Esophagus squamous epithelium (tissue), 5 donors: ENCODE measurements around the gene GLRX3. TPM values are rescaled to one million over a fixed set of nuclear protein-coding genes. Genes with fewer than 3 reads are reported as not detected.

ENCODE experiments used
- DNase-seq: peaks from one replicate; lab custom pipeline; 2025; lab: John Stamatoyannopoulos, UW
- H3K27ac ChIP-seq, 4 donors: fragments of 200-600 bp; sonication (generic); one replicate each; pipeline ENCODE4 v1.5.1; 2016 to 2019; ENCODE audit warnings: mild to moderate bottlenecking in 1 of 4
- H3K27me3 ChIP-seq, 4 donors: fragments of 200-600 bp; sonication (generic); 1 replicate in 3 of 4; 2 replicates in 1 of 4; pipeline versions ENCODE4 v1.5.1 to v1.6.0; 2017 to 2021; ENCODE audit warnings: antibody characterized with exemption in 1 of 4
- H3K36me3 ChIP-seq, 3 donors: fragments of 200-600 bp; sonication (generic); one replicate each; pipeline ENCODE4 v1.5.1; 2016 to 2019
- H3K4me1 ChIP-seq, 3 donors: fragments of 200-600 bp; sonication (generic); one replicate each; pipeline ENCODE4 v1.5.1; 2017 to 2019
- H3K4me3 ChIP-seq, 4 donors: fragments of 200-600 bp; sonication (generic); 1 replicate in 3 of 4; 2 replicates in 1 of 4; pipeline ENCODE4 v1.5.1; 2016 to 2019; ENCODE audit warnings: mild to moderate bottlenecking in 2 of 4, moderate library complexity in 1 of 4
- H3K9me3 ChIP-seq, 3 donors: fragments of 200-600 bp; sonication (generic); one replicate each; pipeline ENCODE4 v1.5.1; 2016 to 2019
- POLR2A ChIP-seq, 4 donors: fragments of 450-650 bp; IDR thresholded peaks; one replicate each; pipeline ENCODE4 v1.6.1; 2017; ENCODE audit warnings: antibody characterized with exemption in 4 of 4, mild to moderate bottlenecking in 4 of 4, moderate library complexity in 3 of 4
- WGBS, 2 donors: methylation state at CpG; one replicate each; pipeline ENCODE4 v1.1.5; 2018; 5-methylcytosine and 5-hydroxymethylcytosine counted together
- intact Hi-C: fragments of 100-400 bp; cut with DNase I; formaldehyde crosslinking; loops from one replicate; pipeline ENCODE4 v1.15.0; 2022
- total RNA-seq, 4 donors: library from RNA; depleted of rRNA; stranded (reverse); fragments of >200 nt; gene quantifications; one replicate each; pipeline ENCODE4 v1.1.0, GENCODE V29; 2016
- TF ChIP-seq, protein P1 (sequence below), 6 experiments: fragments of 450-650 bp in 4 of 6; fragments of 200-600 bp in 2 of 6; sonication (generic) in 2 of 6; IDR thresholded peaks; one replicate each; pipeline ENCODE4 v1.5.1; 2016 to 2019; ENCODE audit warnings: antibody characterized with exemption in 6 of 6, mild to moderate bottlenecking in 4 of 6, moderate library complexity in 4 of 6
- donor health status: DM: yes; HTN: yes; CAD: no.

Gene GLRX3
- total RNA-seq, 4 donors from 2014 or later: 48.5 to 115 (median 81.8) TPM

DNA sequence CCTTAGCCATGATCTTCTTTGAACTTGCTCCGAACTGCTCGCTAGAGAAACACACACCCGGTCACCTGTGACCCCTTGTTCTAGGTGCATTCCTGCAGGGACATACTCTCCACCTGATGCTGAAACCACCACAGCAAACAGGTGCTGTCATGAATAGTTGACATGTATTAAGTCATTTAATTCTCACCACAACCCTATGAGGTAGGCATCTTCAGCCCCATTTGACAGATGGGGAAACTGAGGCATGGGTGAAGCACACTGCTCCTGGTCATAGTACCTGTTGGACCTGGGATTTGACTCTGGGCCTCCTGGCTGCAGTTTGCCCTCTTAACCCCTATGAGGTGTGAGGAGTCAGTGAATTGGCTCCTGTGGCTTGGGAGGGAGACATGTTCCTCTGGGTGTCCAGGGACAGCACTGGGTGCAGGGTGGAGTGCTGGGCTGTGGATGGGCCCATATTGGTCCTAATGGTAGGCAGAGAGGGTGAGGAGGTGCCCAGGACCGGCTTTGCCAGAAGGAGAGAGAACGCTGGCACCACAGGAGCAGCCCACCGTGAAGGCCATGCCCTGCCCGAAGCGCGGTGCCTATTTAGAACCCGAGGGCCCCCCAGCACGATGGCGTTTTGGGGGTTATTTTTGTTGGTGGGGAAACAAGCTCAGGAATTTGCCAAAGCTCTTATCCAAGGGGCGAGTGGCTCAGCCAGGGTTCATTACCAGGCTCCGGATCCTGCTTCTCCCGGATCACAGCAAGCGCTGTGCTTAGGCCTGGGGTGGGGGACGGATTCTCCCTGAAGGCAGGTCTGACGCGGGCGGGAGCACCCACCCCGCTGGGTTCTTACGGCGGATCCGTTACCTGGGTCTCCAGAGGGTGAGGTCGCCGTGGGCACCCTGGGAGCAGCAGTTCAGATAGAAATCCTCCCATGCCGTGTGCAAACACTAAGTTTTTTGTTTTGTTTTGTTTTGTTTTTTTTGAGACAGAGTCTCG, 52.3 kb downstream of the GLRX3 start:
- DNase-seq: no peak

DNA sequence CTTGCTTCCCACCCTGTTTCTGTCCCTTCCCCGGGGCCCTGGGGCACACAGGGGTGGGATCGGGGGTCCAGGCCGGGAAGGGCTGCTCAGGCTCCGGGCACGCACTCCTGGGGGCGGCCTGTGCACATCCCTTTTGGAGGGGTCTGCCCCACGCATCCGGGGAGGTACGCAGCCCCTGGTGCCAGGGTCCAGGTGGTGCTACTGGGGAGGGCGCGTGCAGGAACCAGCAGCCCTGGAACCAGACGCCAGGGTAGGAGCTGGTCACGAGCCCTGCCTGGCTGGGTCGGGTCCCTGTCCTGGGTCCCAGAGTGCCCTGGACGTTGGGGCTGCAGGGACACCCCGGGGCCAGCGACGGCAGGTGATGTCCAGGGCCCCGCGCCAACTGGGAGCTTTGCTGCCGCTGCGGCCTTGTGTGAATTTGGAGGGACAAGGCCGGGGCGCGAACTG, 53.4 kb downstream of the GLRX3 start:
- H3K36me3 ChIP-seq: peaks cover 0 to 38% (median 9%) of the 10 kb centered on the region in 3 donors
- H3K27ac ChIP-seq: no peak overlapping the region
- DNase-seq: no peak
- intact Hi-C loops: loop anchor here (10.0 kb wide), 1 partner anchor 1685 kb away; no protein-coding TSS in a partner anchor
- H3K27me3 ChIP-seq: peaks cover 0 to 8% (median 0%) of the 10 kb centered on the region in 4 donors
- no peak for TF ChIP-seq POLR2A (IDR thresholded peaks at IDR 0.05)
- TF ChIP-seq, protein P1, sequence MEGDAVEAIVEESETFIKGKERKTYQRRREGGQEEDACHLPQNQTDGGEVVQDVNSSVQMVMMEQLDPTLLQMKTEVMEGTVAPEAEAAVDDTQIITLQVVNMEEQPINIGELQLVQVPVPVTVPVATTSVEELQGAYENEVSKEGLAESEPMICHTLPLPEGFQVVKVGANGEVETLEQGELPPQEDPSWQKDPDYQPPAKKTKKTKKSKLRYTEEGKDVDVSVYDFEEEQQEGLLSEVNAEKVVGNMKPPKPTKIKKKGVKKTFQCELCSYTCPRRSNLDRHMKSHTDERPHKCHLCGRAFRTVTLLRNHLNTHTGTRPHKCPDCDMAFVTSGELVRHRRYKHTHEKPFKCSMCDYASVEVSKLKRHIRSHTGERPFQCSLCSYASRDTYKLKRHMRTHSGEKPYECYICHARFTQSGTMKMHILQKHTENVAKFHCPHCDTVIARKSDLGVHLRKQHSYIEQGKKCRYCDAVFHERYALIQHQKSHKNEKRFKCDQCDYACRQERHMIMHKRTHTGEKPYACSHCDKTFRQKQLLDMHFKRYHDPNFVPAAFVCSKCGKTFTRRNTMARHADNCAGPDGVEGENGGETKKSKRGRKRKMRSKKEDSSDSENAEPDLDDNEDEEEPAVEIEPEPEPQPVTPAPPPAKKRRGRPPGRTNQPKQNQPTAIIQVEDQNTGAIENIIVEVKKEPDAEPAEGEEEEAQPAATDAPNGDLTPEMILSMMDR (IDR thresholded peaks at IDR 0.05): no peak
- no peaks in the 10 kb centered on the region for H3K9me3 ChIP-seq
- H3K4me3 ChIP-seq: no peak overlapping the region
- WGBS, 2 donors: 75% methylated on average over 4 of the region's 25 CpGs; no CpG with 5 or more reads in 1 of the 2 donors
- peaks cover 8 to 17% (median 11%) of the 10 kb centered on the region in 3 donors for H3K4me1 ChIP-seq

More for the DNA sequence above, 52.3 kb downstream of the GLRX3 start:
- Histone ChIP-seq H3K27me3 (peaks cover 0 to 8% (median 0%) of the 10 kb centered on the region in 4 donors), H3K9me3 (no peaks in the 10 kb centered on the region), H3K27ac (no peak overlapping the region), H3K4me1 (peaks cover 8 to 17% (median 11%) of the 10 kb centered on the region in 3 donors), H3K4me3 (no peak overlapping the region), H3K36me3 (peaks cover 4 to 49% (median 19%) of the 10 kb centered on the region in 3 donors)
- WGBS, 2 donors: 89 to 93% methylated on average over 12 to 17 of the region's 28 CpGs
- TF ChIP-seq, protein P1 (IDR thresholded peaks at IDR 0.05): no peak
- no peak for TF ChIP-seq POLR2A (IDR thresholded peaks at IDR 0.05)
- intact Hi-C loops: loop anchor here (10.0 kb wide), 1 partner anchor 1686 kb away; no protein-coding TSS in a partner anchor

DNA sequence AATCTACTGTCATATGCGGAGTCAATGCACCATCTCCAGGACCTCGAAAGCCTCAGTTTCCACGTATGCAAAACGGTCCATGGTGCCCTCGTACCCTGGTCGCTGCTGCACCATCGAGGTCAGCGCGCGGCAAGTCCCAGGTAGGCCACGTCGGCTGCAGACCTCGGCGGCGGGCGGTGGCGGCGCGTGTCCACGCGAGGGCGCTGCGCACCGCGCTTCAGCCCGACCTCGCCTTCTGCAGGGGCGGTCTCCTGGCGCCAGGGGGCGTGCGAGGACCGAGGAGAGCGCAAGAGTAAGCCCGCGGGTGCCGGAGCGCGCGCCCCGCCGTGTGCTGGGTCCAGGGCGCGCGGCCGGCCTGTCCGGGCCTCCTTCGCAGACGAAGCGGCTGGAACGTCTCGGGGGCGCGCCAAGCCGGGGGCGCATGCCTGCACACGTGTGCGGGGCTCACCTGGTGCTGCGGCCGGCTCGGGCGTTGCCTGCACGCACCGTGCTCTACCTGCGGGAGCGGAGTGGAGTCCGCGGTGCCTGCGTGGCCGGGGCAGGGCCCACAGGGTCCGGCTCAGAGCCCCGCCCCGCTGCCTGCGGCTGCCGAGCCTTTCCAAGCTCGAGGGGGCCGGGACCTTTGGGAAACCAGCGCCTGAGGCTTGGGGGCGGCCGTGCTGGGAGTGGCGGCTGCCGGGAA, 54.0 kb downstream of the GLRX3 start:
- H3K4me1 ChIP-seq: peaks cover 8 to 17% (median 11%) of the 10 kb centered on the region in 3 donors
- intact Hi-C loops: no loop called here
- peak overlapping the region in 3 of 4 donors; percentile 9 to 65 (median 63) for H3K27ac ChIP-seq
- no peak for TF ChIP-seq POLR2A (IDR thresholded peaks at IDR 0.05)
- TF ChIP-seq, protein P1 (IDR thresholded peaks at IDR 0.05): peak; percentile 99 to 100 (median 100)
- peak overlapping the region; percentile 50 to 87 (median 60) for H3K4me3 ChIP-seq
- H3K36me3 ChIP-seq: peaks cover 0 to 32% (median 5%) of the 10 kb centered on the region in 3 donors
- DNase-seq: peak; percentile 34
- H3K9me3 ChIP-seq: no peaks in the 10 kb centered on the region
- WGBS, 2 donors: no CpG with 5 or more reads among the region's 81 CpGs
- H3K27me3 ChIP-seq: peaks cover 0 to 8% (median 0%) of the 10 kb centered on the region in 4 donors

DNA sequence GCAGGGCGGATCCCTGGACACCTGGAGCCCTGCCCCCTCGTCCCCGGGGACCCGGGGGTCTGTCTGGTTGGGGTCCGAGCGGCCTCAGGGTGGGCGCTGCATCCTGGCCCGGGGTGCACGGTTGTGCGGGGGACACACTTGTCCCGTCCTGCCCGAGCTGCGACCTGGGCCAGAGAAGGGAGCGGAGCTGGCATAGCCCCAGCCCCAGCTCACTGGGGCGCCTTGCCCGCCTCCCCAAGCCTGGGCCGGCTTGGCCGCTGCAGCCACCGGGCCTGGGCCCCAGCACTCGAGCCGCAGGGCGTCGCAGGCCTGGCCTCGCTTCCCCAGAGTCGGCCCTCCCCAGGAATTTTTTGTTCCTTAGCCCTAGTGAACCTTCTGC, 54.5 kb downstream of the GLRX3 start:
- peak overlapping the region in 2 of 4 donors; percentile 9 to 65 for H3K27ac ChIP-seq
- no peaks in the 10 kb centered on the region for H3K9me3 ChIP-seq
- no peak for DNase-seq
- intact Hi-C loops: no loop called here
- peak overlapping the region; percentile 50 to 87 (median 60) for H3K4me3 ChIP-seq
- H3K27me3 ChIP-seq: peaks cover 0 to 8% (median 0%) of the 10 kb centered on the region in 4 donors
- WGBS, 2 donors: no CpG with 5 or more reads among the region's 25 CpGs
- peaks cover 8 to 17% (median 11%) of the 10 kb centered on the region in 3 donors for H3K4me1 ChIP-seq
- TF ChIP-seq, protein P1 (IDR thresholded peaks at IDR 0.05): no peak
- no peak for TF ChIP-seq POLR2A (IDR thresholded peaks at IDR 0.05)
- H3K36me3 ChIP-seq: peaks cover 0 to 27% (median 5%) of the 10 kb centered on the region in 3 donors
